Measurements from ENCODE around the gene RIOK3. TPM values are rescaled to one million over a fixed set of nuclear protein-coding genes. Genes with fewer than 3 reads are reported as not detected.

Gene RIOK3
- total RNA-seq, 1 experiment from 2014 or later: 42.5 TPM

DNA sequence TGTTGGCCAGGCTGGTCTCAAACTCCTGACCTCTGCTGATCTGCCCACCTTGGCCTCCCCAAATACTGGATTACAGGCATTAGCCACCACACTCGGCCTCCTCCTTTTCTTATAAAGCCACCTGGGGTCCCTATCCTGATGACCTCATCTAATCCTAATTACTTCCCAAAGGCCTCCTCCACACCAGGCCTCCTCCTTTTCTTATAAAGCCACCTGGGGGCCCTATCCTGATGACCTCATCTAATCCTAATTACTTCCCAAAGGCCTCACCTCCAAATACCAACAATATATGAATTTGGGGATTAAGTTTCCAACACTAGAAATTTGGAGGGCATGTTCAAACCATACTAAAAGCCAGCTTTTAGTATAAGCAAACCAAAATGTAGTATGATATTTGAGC, 40.6 kb downstream of the RIOK3 start:
- POLR2A ChIA-PET: no interaction called here
- H4K20me1 ChIP-seq (ENCODE audit: insufficient read depth): no peaks in the 10 kb centered on the region
- no peaks in the 10 kb centered on the region for H3K36me3 ChIP-seq (ENCODE audit: control insufficient read depth in 1 of 2, insufficient read depth in 2 of 2, low read length in 2 of 2)
- H3K4me2 ChIP-seq (ENCODE audit: low read length): no peak overlapping the region
- DNase-seq (ENCODE audit: low read depth, low spot score): no peak
- intact Hi-C loops (cut with micrococcal nuclease): loop anchor here (10.0 kb wide), 1 partner anchor 621 kb away; no protein-coding TSS in a partner anchor
- no peak overlapping the region for H2AFZ ChIP-seq (ENCODE audit: low read depth, low read length, poor library complexity, severe bottlenecking)
- no TSS peak for BruUV-seq (replicated peaks)
- no peaks in the 10 kb centered on the region for H3K9me2 ChIP-seq (ENCODE audit: insufficient read depth)
- no peak overlapping the region for H3K4me3 ChIP-seq (replicated peaks in 1 of 2; ENCODE audit: low read depth in 1 of 2, low read length in 2 of 2)
- no peaks in the 10 kb centered on the region for H3K79me2 ChIP-seq (ENCODE audit: insufficient read depth, low read length)
- CTCF ChIA-PET: no interaction called here
- H3K27me3 ChIP-seq (ENCODE audit: insufficient read depth, low read length): no peaks in the 10 kb centered on the region
- H3K27ac ChIP-seq (ENCODE audit: low read depth, low read length): no peak overlapping the region
- RAD21 ChIA-PET (ENCODE audit: low non-redundant PET in 1 of 2, low total read pairs in 2 of 2, uncharacterized antibody in 2 of 2, unreplicated experiment in 2 of 2): no interaction called here
- H3K9me3 ChIP-seq (ENCODE audit: control insufficient read depth in 1 of 2, insufficient read depth in 1 of 2, low read depth in 1 of 2, low read length in 2 of 2): peaks cover 4 to 5% of the 10 kb centered on the region in 2 experiments; a peak in 2 of 4 replicates
- TF ChIP-seq SRF (IDR thresholded peaks at IDR 0.05; ENCODE audit: low read depth) (no peak), FOSL1 (IDR thresholded peaks at IDR 0.05; ENCODE audit: low read depth) (no peak), EZH2 (IDR thresholded peaks at IDR 0.05) (no peak), EZH2phosphoT487 (IDR thresholded peaks at IDR 0.05; ENCODE audit: borderline replicate concordance) (no peak), CEBPB (IDR thresholded peaks at IDR 0.05; ENCODE audit: low read depth) (no peak), ZNF274 (IDR thresholded peaks at IDR 0.05; ENCODE audit: low read depth, low read length) (no peak), CBX3 (IDR thresholded peaks at IDR 0.05; ENCODE audit: low read depth) (no peak), SIN3A (IDR thresholded peaks at IDR 0.05; ENCODE audit: low read depth) (no peak), ZFX (IDR thresholded peaks at IDR 0.05) (no peak), JUND (IDR thresholded peaks at IDR 0.05) (no peak)
- TF ChIP-seq, protein P1, sequence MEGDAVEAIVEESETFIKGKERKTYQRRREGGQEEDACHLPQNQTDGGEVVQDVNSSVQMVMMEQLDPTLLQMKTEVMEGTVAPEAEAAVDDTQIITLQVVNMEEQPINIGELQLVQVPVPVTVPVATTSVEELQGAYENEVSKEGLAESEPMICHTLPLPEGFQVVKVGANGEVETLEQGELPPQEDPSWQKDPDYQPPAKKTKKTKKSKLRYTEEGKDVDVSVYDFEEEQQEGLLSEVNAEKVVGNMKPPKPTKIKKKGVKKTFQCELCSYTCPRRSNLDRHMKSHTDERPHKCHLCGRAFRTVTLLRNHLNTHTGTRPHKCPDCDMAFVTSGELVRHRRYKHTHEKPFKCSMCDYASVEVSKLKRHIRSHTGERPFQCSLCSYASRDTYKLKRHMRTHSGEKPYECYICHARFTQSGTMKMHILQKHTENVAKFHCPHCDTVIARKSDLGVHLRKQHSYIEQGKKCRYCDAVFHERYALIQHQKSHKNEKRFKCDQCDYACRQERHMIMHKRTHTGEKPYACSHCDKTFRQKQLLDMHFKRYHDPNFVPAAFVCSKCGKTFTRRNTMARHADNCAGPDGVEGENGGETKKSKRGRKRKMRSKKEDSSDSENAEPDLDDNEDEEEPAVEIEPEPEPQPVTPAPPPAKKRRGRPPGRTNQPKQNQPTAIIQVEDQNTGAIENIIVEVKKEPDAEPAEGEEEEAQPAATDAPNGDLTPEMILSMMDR (IDR thresholded peaks at IDR 0.05 in 2 of 3, conservative IDR thresholded peaks at IDR 0.05 in 1 of 3; ENCODE audit: borderline replicate concordance in 1 of 3, insufficient read depth in 1 of 3, low read depth in 2 of 3, low read length in 2 of 3): no peak
- TF ChIP-seq, protein P2, sequence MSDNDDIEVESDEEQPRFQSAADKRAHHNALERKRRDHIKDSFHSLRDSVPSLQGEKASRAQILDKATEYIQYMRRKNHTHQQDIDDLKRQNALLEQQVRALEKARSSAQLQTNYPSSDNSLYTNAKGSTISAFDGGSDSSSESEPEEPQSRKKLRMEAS (IDR thresholded peaks at IDR 0.05): no peak
- H3K9ac ChIP-seq (ENCODE audit: low read length): no peak overlapping the region
- no peak for ATAC-seq
- H3K4me1 ChIP-seq (ENCODE audit: control insufficient read depth in 1 of 2, insufficient read depth in 2 of 2, low read length in 2 of 2): peaks cover 4 to 10% of the 10 kb centered on the region in 2 experiments

Measured in HCT116 (cell line).